T-helper 22 cell (primary cell): Measurements from ENCODE around the gene RIN3.

Source experiments
- DNase-seq: peaks from one replicate; pipeline ENCODE4 v3.0.0-alpha.2; 2020; ENCODE audit warnings: low read depth

RIN3 gene

GRCh38 chr14:92511453-92512238, 1.9 kb upstream of the RIN3 start:
- DNase-seq: no peak

- DNase-seq: no peak
Observed at GRCh38 chr14:92512807-92513203, 776 bp upstream of the RIN3 start.

- DNase-seq: no peak
Observed at GRCh38 chr14:92513966-92514843, 624 bp downstream of the RIN3 start.

- no peak for DNase-seq
Observed at GRCh38 chr14:92514844-92515514, 1.4 kb downstream of the RIN3 start.

GRCh38 chr14:92515546-92516343, 2.2 kb downstream of the RIN3 start:
- DNase-seq: no peak

GRCh38 chr14:92516344-92516965, 2.9 kb downstream of the RIN3 start:
- DNase-seq: no peak

GRCh38 chr14:92516966-92517506, 3.5 kb downstream of the RIN3 start:
- DNase-seq: no peak

GRCh38 chr14:92517761-92518160, 4.2 kb downstream of the RIN3 start:
- DNase-seq: no peak

- no peak for DNase-seq
Observed at GRCh38 chr14:92519246-92520101, 5.9 kb downstream of the RIN3 start.

GRCh38 chr14:92520102-92521057, 6.8 kb downstream of the RIN3 start:
- DNase-seq: no peak

- DNase-seq: no peak
Observed at GRCh38 chr14:92521058-92521415, 7.5 kb downstream of the RIN3 start.

GRCh38 chr14:92523752-92524151, 10.2 kb downstream of the RIN3 start:
- DNase-seq: no peak

- no peak for DNase-seq
Observed at GRCh38 chr14:92524602-92525185, 11.1 kb downstream of the RIN3 start.

GRCh38 chr14:92525322-92526095, 11.9 kb downstream of the RIN3 start:
- DNase-seq: no peak

GRCh38 chr14:92527721-92528120, 14.1 kb downstream of the RIN3 start:
- DNase-seq: no peak

- no peak for DNase-seq
Observed at GRCh38 chr14:92528486-92529100, 15.0 kb downstream of the RIN3 start.

- no peak for DNase-seq
Observed at GRCh38 chr14:92529903-92530302, 16.3 kb downstream of the RIN3 start.
